ACC112 (cell line): Measurements from ENCODE around the gene LYZL1.
"Not testable (repeated sequence)": the region's sequence is repeated elsewhere in the genome, so short reads cannot be mapped to it uniquely, and the experiment has no call there.

Experiments used
- H2AFZ ChIP-seq: fragments of 200-600 bp; sonication (generic); one replicate; pipeline ENCODE4 v1.6.0; 2017; ENCODE audit warnings: antibody characterized with exemption, low read length; ENCODE audit not compliant: unreplicated experiment
- H3K27ac ChIP-seq: fragments of 200-600 bp; sonication (generic); 2 replicates; pipeline ENCODE4 v1.5.1; 2014; ENCODE audit warnings: low read depth, mild to moderate bottlenecking, antibody characterized with exemption, low read length, moderate library complexity
- H3K27me3 ChIP-seq: fragments of 200-600 bp; sonication (generic); 2 replicates; pipeline ENCODE4 v1.6.1; 2014; ENCODE audit warnings: mild to moderate bottlenecking, antibody characterized with exemption, low read length, moderate library complexity, mixed read lengths; ENCODE audit not compliant: insufficient read depth
- H3K36me3 ChIP-seq: fragments of 200-600 bp; sonication (generic); 2 replicates; pipeline ENCODE4 v1.6.1; 2016; ENCODE audit warnings: mild to moderate bottlenecking, antibody characterized with exemption, low read length, moderate library complexity, mixed read lengths; ENCODE audit not compliant: insufficient read depth
- H3K4me1 ChIP-seq: fragments of 200-600 bp; sonication (generic); one replicate; pipeline ENCODE4 v1.6.1; 2016; ENCODE audit warnings: low read length, mixed read lengths; ENCODE audit not compliant: insufficient read depth, unreplicated experiment, control insufficient read depth
- H3K4me3 ChIP-seq: fragments of 200-600 bp; sonication (generic); 2 replicates; pipeline ENCODE4 v1.5.1; 2014; ENCODE audit warnings: mild to moderate bottlenecking, low read depth, low read length
- H3K79me2 ChIP-seq: fragments of 200-600 bp; sonication (generic); one replicate; pipeline ENCODE4 v1.6.0; 2016; ENCODE audit warnings: low read length; ENCODE audit not compliant: control insufficient read depth, unreplicated experiment, insufficient read depth

LYZL1 gene

DNA sequence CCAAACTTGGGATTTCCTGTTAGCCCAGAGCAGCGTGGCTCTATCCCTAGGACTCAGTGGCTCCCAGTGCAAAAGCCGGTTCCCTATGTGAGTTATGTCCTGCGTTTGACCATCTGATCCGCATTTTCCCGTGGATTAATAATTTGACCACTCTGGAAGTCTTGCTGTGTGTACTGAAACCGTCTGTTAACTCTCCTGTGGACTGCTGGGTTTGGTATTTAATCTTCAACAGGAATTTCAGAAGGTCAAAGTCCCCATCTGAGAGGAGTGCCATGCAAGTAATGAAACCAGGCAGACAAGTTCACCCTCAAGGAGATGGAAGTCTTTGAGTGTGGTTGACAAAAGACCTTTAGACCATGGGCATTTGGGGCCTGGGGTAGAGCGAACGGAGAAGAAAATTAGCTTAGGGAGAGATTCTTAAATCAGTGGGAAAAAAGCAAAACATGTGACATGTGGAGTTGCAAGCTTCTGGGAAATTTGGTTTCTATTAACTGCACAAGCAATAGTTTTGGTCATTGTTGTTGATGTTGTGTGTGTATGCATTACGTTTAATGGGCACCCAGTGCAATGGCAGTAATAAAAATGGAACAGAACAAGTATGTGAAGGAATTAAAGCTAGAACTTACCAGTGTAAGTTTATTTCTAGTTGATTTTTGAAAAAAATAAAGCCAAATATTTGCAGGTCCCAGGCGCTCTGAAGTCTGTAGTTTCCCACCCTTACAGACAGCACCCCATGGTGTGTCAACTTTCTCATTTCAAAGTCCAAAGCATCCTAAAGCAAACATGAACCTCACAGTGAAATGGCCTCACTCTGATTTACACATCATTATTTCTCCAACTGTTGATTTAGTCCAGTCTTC lies 38.2 kb downstream of the LYZL1 start:
- no peaks in the 10 kb centered on the region for H3K36me3 ChIP-seq
- no peak overlapping the region for H3K4me3 ChIP-seq
- H2AFZ ChIP-seq = no peak overlapping the region
- H3K27me3 ChIP-seq = peaks cover 7% of the 10 kb centered on the region; the same call in 1 of the 2 replicates
- H3K79me2 ChIP-seq = no peaks in the 10 kb centered on the region
- no peak overlapping the region for H3K27ac ChIP-seq
- no peaks in the 10 kb centered on the region for H3K4me1 ChIP-seq

DNA sequence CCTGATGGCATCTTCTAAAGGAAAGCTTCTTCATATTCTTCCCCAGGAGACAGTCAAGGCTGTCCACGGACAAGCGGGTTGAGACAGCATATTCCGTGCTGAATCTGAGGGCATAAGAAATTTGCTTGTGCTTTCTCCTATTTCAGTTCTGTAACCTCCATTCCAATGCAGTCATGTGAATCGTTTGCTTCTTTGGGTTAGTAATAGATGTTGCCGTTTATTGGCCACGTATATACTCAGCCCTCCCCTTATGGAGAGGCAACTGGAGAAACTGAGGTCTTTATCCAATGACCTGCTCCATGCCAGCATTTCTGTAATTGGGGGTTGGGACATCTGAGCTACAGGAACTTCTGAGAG lies 38.9 kb downstream of the LYZL1 start:
- Histone ChIP-seq H3K4me3 (no peak overlapping the region), H3K79me2 (no peaks in the 10 kb centered on the region), H3K27ac (no peak overlapping the region), H3K4me1 (no peaks in the 10 kb centered on the region), H2AFZ (no peak overlapping the region), H3K27me3 (peaks cover 7% of the 10 kb centered on the region; the same call in 1 of the 2 replicates), H3K36me3 (no peaks in the 10 kb centered on the region)

DNA sequence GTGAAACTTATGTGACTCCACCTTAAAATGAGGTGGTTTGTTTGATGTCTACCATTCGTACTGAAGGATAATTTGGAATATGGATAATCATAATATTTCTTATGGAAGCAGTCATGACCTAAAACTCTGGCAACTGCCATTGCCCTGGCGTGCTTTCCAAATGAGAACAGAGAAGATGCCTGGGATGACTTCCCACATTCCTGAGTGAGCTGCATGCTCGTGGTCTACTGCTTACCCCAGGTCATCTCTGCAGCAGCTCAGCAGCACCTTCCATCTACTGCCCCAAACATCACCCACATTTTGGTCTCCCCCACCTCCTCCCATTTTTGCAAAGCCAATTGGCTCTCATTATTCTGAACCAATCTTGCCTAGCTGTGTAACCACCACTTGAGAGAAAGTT lies 40.1 kb downstream of the LYZL1 start:
- H3K27ac ChIP-seq = no peak overlapping the region
- no peaks in the 10 kb centered on the region for H3K36me3 ChIP-seq
- H3K79me2 ChIP-seq = no peaks in the 10 kb centered on the region
- H3K4me3 ChIP-seq = no peak overlapping the region
- H3K27me3 ChIP-seq = peaks cover 7% of the 10 kb centered on the region; the same call in 1 of the 2 replicates
- no peaks in the 10 kb centered on the region for H3K4me1 ChIP-seq
- no peak overlapping the region for H2AFZ ChIP-seq

DNA sequence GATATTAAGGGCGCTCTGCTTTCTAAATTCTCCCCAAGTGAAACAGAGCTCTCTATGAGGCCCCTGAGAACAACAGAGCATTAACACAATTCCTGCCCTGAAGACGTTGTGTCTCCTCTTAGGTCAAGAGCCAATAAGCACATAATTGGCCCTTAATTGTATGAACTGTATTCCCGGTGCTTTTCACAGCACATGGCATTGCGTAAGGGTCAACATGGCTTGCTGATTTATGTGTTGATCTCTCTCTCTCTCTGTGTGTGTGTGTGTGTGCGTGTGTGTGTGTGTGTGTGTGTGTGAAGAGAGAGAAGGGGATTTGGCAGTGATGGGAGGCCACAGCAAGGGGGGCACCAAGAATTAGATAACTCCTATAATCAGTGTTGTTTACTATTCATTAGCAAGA lies 40.5 kb downstream of the LYZL1 start:
- Histone ChIP-seq H3K27me3 (peaks cover 7% of the 10 kb centered on the region; the same call in 1 of the 2 replicates), H3K4me1 (no peaks in the 10 kb centered on the region), H3K4me3 (no peak overlapping the region)

DNA sequence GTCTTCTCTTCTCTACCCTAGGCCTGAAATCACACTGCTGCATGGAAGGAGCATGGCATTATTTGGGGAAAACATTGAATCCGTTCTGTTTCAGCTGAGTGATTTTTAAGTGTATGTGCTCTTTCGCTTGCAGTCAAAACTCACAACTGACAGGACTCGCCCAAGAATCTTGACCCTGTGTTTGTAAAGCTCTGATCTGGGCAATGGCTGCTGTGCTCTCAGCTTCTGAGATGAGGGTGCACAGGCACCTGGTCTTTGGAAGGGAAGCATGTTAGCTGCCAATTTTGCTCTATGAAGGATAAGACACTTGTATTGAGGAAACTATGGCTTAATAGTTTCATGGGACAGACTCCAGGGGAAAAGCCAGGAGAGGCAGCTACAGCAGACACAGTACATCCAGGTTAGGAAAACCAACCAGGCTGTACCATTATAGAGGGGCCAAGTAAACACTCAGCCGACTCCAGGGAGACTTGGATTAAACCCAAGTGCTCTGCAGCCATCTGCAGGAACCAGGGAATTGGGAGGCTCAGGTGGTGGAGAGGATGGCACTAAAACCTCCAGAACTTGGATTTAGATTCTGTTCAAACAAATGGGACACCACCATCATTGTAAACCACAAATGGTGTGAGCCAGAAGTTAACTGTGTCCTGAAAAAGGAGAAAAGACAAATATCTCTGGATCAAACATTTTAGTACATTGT lies 43.3 kb downstream of the LYZL1 start:
- H3K79me2 ChIP-seq = no peaks in the 10 kb centered on the region
- no peak overlapping the region for H3K27ac ChIP-seq
- H3K4me3 ChIP-seq = no peak overlapping the region
- H2AFZ ChIP-seq = no peak overlapping the region
- no peaks in the 10 kb centered on the region for H3K4me1 ChIP-seq
- H3K36me3 ChIP-seq = no peaks in the 10 kb centered on the region
- H3K27me3 ChIP-seq = no peaks in the 10 kb centered on the region

More for the DNA sequence above, 40.5 kb downstream of the LYZL1 start:
- H3K79me2 ChIP-seq = no peaks in the 10 kb centered on the region
- H2AFZ ChIP-seq = no peak overlapping the region
- no peaks in the 10 kb centered on the region for H3K36me3 ChIP-seq
- no peak overlapping the region for H3K27ac ChIP-seq

DNA sequence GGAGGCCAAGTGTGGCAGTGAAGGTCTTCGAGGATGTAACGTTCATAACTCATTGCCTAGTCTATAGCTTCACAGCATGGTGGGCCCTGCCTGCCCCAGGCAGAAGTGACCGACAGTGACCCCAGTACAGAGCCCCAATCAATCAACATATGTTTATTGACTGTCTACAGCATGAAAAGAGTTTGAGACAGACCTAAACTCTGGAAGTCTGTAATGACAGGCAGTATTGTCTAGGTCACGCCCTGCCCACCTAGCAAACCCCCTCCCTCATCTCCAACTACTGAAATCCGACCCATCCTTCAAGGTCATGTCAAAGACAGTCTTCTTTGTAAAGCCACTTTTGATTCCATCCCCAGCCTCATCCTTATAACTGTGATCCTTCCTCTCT lies 43.9 kb downstream of the LYZL1 start:
- Histone ChIP-seq H3K27me3 (no peaks in the 10 kb centered on the region), H2AFZ (no peak overlapping the region), H3K79me2 (no peaks in the 10 kb centered on the region), H3K27ac (no peak overlapping the region), H3K4me1 (no peaks in the 10 kb centered on the region), H3K36me3 (no peaks in the 10 kb centered on the region), H3K4me3 (no peak overlapping the region)

DNA sequence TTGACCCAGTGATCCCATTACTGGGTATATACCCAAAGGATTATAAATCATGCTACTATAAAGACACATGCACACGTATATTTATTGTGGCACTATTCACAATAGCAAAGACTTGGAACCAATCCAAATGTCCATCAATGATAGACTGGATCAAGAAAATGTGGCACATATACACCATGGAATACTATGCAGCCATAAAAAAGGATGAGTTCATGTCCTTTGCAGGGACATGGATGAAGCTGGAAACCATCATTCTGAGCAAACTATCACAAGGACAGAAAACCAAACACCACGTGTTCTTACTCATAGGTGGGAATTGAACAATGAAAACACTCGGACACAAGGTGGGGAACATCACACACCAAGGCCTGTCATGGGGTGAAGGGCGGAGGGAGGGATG lies 48.7 kb downstream of the LYZL1 start:
- H2AFZ ChIP-seq, H3K27me3 ChIP-seq, H3K79me2 ChIP-seq, H3K4me3 ChIP-seq, H3K36me3 ChIP-seq, H3K27ac ChIP-seq, H3K4me1 ChIP-seq: not testable (repeated sequence)

DNA sequence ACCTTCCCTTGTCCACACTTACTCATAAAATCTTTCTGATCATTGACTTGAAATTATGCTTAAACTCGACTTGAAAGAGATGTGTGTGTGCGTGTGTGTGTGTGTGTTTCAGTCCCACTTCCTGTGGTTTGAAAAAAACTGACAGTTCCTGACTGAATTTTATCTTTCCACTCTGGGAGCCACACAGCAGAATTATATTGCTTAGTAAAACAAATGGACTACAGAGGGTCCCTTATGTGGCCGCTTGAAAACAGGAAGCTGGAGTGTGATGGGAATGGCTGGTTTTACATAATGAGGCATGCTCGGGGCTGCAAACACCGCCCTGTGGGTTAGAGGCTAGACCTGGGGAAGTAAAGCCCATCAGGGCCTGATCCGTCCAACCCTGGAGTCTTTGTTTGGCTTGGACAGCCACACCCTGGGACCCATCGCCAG lies 54.8 kb downstream of the LYZL1 start:
- peak overlapping the region; percentile 53; the same call in 1 of the 2 replicates for H3K4me3 ChIP-seq
- H3K27me3 ChIP-seq = no peaks in the 10 kb centered on the region
- H3K4me1 ChIP-seq = peaks cover 23% of the 10 kb centered on the region
- H3K27ac ChIP-seq = peak overlapping the region; percentile 81
- no peak overlapping the region for H2AFZ ChIP-seq
- H3K36me3 ChIP-seq = no peaks in the 10 kb centered on the region
- H3K79me2 ChIP-seq = no peaks in the 10 kb centered on the region

DNA sequence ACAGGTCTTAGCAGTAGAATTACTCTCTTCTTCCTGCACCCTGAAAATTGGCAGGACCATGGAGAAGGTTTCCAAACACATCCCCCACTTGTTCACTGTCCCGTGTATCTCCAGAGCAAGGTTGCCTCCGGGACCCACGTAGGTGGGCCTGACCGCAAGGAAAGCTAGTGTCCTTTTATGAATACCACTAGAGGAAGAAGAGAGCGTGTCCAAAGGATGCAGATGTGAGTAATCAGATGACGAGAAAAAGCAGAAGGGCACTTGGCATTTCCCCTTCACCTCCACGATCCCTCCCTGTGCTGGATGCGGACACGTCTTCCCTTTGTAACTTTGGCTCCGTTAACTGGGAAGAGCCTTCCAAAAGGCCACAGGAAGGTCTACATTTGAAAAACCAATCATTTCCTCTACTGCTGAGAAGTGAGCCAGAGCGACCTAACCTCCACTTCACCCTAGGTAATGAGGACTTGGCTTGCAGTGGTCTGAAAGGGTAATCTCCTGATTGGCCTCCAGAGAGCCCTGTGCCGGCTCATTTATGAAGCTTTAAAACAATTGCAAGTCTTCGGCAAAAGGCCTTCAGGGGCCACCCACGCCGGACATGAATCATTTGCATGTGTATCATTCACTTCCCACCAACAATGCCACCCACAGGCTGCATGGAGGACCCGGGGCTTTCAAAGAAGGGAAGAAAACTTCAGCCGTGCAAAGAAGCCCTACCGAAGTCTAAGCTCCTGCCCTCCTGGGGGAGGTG lies 55.4 kb downstream of the LYZL1 start:
- no peaks in the 10 kb centered on the region for H3K79me2 ChIP-seq
- no peaks in the 10 kb centered on the region for H3K36me3 ChIP-seq
- H3K4me3 ChIP-seq = peak overlapping the region; percentile 53
- peak overlapping the region; percentile 55 for H2AFZ ChIP-seq
- peak overlapping the region; percentile 81 for H3K27ac ChIP-seq
- H3K27me3 ChIP-seq = no peaks in the 10 kb centered on the region
- H3K4me1 ChIP-seq = peaks cover 23% of the 10 kb centered on the region

DNA sequence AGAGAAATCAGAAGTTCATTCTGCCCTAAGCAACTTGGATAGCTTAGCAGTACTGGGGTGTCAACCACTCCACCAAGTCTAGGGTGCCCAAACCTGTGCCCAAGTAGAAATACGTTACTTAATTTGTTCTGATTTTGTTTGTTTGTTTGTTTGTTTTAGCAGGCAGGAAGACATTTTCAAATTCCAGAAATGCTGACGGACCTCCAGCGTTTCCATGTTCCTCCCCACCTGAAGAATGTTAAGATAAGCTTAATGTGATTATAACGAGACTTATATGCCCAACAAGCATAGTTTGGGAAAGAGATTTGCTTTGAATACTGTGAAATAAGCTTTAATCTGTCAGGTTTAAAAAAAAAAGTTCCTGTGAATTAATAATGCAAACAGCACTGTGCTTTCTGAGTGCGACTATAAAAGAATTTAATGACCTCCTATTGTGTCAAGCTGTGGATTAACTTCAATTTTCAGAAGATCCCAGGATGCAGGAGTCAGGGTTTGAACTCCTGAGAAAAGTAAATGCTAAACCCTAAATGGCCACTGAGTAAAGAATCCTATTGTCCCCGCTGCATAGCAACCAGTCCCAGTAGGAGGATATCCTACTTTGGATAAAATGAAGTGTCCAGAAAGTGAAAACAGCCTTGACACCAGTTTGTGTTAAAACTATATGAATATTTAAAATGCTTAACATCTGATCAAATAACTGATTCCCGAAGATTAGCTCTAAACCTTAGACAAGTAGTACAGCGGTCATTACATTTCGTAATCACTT lies 56.5 kb downstream of the LYZL1 start:
- no peaks in the 10 kb centered on the region for H3K79me2 ChIP-seq
- H3K36me3 ChIP-seq = no peaks in the 10 kb centered on the region
- no peaks in the 10 kb centered on the region for H3K27me3 ChIP-seq
- peaks cover 23% of the 10 kb centered on the region for H3K4me1 ChIP-seq
- H3K4me3 ChIP-seq = no peak overlapping the region
- peak overlapping the region; percentile 7 for H2AFZ ChIP-seq
- H3K27ac ChIP-seq = peak overlapping the region; percentile 81
